Stimulated activated CD4-positive, alpha-beta T cell treated with anti-CD3 and anti-CD28 coated beads, Interleukin-15, amount 100 ng/mL, for 48 hours (primary cell): ENCODE measurements around the gene PTGS1.
"Not testable (repeated sequence)": the region's sequence is repeated elsewhere in the genome, so short reads cannot be mapped to it uniquely, and the experiment has no call there.

Experiments used
- DNase-seq, 2 donors: peaks; one replicate each; pipeline ENCODE4 v3.0.0-alpha.2; 2020; ENCODE audit warnings: low read depth in 2 of 2

The PTGS1 gene

DNA sequence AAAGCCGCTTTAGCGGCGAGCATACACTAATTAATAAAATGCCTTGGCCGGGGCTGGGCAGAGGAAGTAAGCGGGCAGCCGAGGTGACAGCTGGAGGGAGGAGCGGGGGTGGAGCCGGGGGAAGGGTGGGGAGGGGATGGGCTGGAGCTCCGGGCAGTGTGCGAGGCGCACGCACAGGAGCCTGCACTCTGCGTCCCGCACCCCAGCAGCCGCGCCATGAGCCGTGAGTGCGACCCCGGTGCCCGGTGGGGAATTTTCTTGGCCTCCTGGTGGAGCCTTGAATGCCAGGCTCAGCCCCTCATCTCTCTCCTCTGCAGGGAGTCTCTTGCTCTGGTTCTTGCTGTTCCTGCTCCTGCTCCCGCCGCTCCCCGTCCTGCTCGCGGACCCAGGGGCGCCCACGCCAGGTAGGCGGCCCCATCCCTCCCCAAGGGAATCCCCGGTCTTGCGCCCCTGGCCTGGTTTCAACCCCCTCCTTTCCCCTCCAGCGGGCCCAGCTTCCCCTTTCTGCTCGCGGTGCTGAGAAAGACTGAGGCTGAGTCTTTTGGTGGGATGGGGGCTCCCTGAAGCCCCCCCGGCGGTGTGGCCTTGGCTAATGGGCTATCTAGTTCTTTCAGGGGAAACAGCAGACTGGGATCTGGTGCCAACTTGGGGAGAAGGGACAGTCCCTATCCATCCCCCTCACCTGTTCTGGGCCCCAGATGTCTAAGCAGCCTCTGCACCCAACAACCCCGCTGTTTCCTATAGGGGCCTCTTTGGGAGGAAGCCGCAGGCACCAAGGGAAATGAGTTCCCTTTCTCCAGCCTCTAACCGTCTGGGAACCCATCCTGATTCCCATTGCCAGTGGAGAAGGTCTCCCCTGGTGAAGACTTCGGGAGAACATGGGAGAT, at the start of gene PTGS1:
PTGS1 (plus strand) TSS at position 156 of the 887 bp plus-strand sequence; CDS start at position 217, 61 bp downstream.
- no peak for DNase-seq

DNA sequence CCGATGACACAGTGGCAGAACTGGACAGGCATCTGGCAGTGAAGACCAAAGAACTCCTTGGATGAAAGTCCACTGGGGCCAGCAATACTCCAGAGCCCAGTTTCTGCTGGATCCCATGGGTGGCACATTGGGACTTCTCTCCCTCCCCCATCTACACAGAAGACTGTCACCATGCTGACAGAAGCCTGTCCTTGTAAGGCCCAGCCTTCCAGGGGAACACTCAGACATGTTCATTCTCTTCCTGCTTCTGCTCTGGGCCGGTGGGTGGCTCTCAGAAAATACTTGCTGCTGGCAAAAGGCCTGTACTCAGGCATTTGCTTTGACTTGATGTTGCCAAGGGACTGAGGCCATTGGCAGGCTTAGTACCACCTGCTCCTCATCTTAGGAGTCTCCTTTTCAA, 48.3 kb upstream of the PTGS1 start:
- no peak for DNase-seq

- DNase-seq: not testable (repeated sequence)
These were observed 46.2 kb upstream of the PTGS1 start for GRCh38 chr9:122324665-122325064.

GRCh38 chr9:122325124-122325523, 45.7 kb upstream of the PTGS1 start:
- no peak for DNase-seq

DNA sequence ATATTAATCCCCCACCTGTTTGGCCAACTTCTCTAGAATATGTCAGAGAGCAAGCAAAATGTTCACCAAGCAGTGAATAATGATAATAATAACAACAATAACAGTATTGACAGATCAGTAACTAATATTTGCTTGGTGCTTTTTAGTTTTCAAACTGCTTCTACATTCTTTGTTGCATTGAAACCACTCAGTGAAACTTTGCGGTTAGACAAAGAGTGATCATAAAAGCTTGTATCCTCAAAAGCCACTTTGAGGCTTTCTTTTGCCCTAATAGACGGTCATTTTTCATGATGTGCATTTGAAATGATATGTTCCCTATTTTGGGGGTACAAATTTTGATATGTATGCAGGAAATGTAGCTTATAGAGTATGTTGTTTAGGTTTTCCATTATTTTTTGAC, 43.6 kb upstream of the PTGS1 start:
- no peak for DNase-seq

DNA sequence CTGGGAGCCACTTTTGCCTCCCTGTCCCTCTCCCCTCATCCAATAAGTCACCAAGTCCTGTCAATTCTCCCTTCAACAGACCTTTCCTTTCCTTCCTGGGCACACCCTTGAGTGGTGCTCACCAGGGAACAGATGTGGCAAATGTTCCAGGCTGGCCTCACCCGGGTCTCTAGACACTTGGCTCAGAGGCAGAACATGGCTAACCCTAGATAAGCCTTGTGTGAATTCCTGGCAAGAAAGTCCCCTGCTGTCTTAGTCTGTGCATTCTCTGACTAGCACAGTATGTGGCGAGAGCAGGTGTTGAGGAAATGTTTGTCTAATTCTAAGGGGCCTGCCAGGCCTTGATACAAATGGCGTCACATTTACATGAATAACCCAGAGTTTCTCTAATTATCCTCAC, 41.2 kb upstream of the PTGS1 start:
- DNase-seq: no peak

DNA sequence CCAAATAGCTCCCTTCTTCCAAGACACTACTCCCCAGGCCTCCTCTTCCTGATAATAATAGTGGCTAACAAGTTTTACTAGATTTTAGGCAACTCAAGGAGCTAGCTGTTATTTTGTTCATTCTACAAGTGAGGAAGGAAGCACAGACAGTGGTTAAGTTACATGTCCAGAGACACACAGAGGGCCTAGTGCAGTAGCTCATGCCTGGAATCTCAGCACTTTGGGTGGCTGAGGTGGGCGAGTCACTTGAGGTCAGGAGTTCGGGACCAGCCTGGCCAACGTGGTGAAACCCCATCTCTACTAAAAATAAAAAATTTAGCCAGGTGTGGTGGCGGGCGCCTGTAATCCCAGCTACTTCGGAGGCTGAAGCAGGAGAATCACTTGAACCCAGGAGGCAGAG, 40.4 kb upstream of the PTGS1 start:
- not testable (repeated sequence) for DNase-seq

DNA sequence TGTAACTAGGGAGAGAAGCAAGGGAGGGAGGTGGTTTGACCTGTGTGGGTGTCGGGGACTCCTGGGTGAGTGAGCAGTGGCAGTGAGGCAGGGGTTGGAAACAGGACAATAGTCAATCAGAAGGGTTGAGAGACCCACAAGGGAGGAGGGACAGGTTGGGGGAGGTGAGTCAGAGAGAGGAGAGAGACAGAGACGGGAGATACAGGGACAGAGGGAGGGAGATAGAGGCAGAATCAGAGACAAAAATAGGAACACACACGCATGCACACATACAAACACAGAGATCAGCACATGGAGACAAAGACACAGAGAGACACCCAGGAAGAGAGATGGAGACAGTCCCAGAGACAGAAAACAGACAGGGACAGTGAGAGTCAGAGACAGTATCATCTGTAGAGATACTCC, 39.3 kb upstream of the PTGS1 start:
- DNase-seq: no peak

DNA sequence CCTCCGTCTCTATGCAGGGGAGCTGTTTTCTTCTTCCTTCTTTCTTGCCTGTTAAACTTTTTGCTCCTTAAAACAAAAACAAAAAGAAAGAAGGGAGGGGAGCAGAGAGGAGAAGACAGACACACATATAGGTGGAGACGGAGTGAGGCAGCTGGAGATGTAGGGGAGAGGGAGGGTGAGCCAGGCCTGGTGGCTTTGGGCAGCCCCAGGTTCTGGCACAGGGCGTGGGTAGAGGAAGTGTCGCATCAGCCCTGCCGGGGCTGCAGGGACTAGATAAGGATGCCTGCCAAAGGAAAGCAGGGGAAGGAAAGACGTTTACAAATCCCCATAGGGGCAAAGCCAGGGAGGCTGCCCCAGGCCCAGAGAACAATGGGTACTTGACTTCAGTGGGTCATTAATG, 38.7 kb upstream of the PTGS1 start:
- no peak for DNase-seq

GRCh38 chr9:122332644-122333043, 38.2 kb upstream of the PTGS1 start:
- DNase-seq: no peak

DNA sequence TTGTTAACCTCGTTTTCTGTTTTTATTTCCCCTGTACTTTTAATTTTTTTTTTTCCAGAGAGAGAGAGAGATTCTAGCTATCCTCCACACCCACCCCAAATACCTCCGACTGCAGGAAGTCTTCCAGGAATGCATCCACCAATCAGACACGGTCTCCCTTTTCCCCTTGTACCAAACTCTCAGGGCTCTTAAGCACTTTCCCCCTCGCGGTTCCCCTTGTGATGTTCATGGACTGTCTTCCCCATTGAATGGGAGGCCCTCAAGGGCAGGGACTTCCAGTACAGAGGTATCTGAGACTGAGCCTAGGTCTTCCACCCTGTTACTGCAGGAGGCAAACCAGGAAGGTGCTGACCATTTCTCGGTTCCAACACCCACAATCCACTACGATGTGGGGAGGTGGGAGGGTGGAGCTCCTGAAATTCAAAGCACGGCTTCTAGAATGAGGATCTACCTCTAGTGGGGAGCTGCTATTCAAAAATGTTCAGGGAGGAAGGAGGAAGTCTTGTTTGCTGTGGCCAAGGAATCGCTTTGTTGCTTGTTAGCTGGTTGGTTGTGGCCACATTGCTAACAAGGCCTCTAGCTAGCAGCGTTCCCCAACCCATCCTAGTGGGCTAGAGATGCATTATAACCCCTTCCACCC, 37.5 kb upstream of the PTGS1 start:
- no peak for DNase-seq

GRCh38 chr9:122334916-122335315, 35.9 kb upstream of the PTGS1 start:
- DNase-seq: no peak

- no peak for DNase-seq
These were observed 34.6 kb upstream of the PTGS1 start for GRCh38 chr9:122336189-122336588.

GRCh38 chr9:122336866-122337555, 33.8 kb upstream of the PTGS1 start:
- DNase-seq: no peak

DNA sequence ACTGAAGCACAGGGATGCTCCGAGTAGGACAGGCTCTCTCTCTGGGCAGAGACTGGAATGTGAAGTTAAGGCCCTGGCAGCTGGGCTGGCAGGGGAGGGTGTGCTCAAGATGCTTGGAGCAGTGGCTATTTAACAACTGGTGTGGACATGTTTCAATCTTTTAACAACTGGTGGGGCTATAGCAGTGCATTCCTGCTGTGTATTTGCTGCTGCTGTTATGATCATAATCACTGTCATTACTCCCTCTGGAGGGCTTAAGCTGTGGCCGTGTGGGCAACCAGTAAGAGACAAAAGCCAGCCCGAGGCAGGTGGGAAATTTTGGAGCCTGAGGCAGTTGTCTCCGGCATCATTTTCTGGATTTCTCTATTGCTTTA, 33.3 kb upstream of the PTGS1 start:
- DNase-seq: no peak

DNA sequence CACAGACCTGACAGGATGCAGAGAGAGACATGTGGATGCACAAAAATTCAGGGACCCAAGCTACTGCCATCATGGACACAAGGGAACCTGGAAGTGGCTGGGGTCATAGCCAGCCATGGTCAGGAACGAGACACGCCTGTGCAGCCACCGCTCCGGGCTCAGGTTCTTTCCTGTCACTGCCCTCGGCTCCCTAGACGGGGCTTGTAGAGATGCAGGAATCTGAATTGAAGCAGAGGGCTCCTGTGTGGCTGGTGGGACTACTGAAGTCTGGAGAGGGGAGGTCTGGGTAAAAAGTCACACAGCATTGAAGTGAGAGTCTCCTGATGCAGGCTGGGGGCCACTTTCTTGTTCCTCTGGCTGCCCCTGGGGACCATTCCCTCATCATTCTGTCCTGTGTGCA, 32.3 kb upstream of the PTGS1 start:
- no peak for DNase-seq

DNA sequence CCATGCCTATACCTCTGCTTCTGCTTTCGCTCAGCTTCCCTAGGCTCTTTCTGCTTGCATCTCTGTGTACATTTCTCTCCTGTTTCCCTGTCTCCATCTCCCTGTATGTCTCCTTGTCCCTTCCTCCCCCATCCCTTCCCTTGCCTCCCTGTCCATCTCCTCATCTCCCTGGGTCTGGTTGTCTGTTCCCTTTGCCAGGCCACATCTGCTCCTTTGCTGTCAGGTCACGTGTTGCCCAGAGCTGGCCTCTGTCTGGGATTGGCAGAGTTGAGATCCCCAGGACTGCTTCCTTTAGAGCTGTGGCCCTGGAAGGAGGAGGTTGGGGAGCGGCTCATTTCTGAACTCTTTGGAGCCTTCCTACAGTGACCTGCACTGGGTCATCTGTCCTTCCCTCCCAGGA, 31.8 kb upstream of the PTGS1 start:
- no peak for DNase-seq

GRCh38 chr9:122339579-122339978, 31.2 kb upstream of the PTGS1 start:
- DNase-seq: no peak

GRCh38 chr9:122340161-122340560, 30.7 kb upstream of the PTGS1 start:
- DNase-seq: no peak

- no peak for DNase-seq
These were observed 28.3 kb upstream of the PTGS1 start for GRCh38 chr9:122342323-122343050.

GRCh38 chr9:122346478-122347347, 24.1 kb upstream of the PTGS1 start:
- no peak for DNase-seq
